Measurements from ENCODE around the gene ZG16B.

Gene ZG16B

DNA sequence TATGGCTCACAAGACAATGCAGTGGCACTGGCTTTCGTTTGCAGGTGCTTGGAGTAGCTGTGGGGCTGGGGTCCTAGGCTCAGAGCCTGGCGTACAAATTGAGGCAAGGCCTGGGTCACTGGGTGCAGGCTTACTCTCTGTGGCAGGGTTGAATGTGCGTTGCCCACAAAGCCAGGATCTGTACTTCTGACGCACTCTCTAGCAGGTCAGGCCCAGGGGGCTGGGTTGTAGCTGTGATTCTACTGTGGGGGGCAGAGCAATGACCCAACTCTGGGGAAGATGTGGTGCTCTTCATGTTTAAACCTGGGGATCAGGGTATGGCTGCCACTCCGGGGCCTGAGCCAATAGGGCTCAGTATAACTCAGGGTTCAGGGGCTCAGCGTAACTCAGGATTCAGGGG lies 19.5 kb upstream of the ZG16B start:
- TF ChIP-seq ZNF384 (IDR thresholded peaks at IDR 0.05) (no peak), PKNOX1 (IDR thresholded peaks at IDR 0.05) (no peak), NFRKB (IDR thresholded peaks at IDR 0.05) (no peak), TARDBP (IDR thresholded peaks at IDR 0.05) (no peak), HDGF (IDR thresholded peaks at IDR 0.05; ENCODE audit: borderline replicate concordance) (no peak), LEF1 (IDR thresholded peaks at IDR 0.05; ENCODE audit: borderline replicate concordance) (no peak), BHLHE40 (IDR thresholded peaks at IDR 0.05; ENCODE audit: borderline replicate concordance) (no peak), FOXA1 (IDR thresholded peaks at IDR 0.05) (no peak), SUZ12 (IDR thresholded peaks at IDR 0.05) (no peak), ELF4 (IDR thresholded peaks at IDR 0.05) (no peak), CTBP1 (IDR thresholded peaks at IDR 0.05; ENCODE audit: borderline replicate concordance) (no peak), ARNT (IDR thresholded peaks at IDR 0.05) (no peak)
- no peak for DNase-seq (ENCODE audit: extremely low spot score)
- POLR2A ChIA-PET = interaction anchor here (1.8 kb wide), 1 partner anchor 32 kb away, joined by 5 read pairs; no protein-coding TSS in a partner anchor
- CTCF ChIA-PET = interaction anchor here (0.5 kb wide), 1 partner anchor 112 kb away, joined by 5 read pairs; no protein-coding TSS in a partner anchor

DNA sequence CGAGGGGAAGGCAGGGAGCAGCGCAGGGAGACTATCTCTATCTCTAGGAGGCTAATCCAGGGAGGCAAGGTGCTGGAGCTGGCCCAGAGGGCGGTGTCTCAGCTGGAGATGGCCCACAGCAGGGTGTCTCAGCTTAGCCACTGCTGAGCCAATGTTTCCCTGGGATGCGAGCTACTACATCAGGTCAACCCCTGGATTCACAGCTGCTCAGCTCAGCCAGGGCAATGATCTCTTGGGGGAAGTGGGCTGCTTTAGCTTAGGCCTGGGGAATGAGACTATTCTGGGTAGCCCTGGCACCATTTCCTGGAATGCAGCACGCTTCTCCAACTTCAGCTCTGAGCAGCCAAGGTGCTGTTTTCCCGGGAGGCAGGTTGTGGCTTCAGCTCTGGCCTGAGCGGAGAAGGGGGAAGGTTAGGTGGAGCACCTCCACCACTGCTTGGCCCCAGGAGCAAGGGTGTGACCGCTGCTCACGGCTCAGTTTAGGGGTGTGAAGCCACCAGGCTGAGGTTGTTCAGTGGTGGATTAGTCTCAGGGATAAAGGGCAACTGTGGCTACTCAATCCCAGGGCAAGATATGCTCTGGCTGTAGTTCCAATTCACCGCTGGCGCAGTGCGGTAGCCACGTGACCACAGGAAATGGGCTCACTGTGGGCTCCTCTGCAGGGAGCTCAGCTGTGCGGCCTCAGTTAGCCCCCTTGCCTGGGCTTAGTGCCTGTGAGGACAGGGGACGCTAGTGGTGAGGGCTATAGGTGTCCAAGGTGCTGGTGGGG lies 18.2 kb upstream of the ZG16B start:
- ChIA-PET POLR2A (interaction anchor here (1.8 kb wide), 1 partner anchor 34 kb away, joined by 5 read pairs; no protein-coding TSS in a partner anchor), CTCF (no interaction called here)
- no peak for TF ChIP-seq ARNT (IDR thresholded peaks at IDR 0.05)
- TF ChIP-seq FOXK2 (IDR thresholded peaks at IDR 0.05) = no peak
- TF ChIP-seq SP1 (IDR thresholded peaks at IDR 0.05) = no peak
- TF ChIP-seq ZNF384 (IDR thresholded peaks at IDR 0.05) = no peak
- no peak for TF ChIP-seq HDGF (IDR thresholded peaks at IDR 0.05; ENCODE audit: borderline replicate concordance)
- TF ChIP-seq NFRKB (IDR thresholded peaks at IDR 0.05) = no peak
- TF ChIP-seq CTBP1 (IDR thresholded peaks at IDR 0.05; ENCODE audit: borderline replicate concordance) = no peak
- no peak for TF ChIP-seq FOXM1 (IDR thresholded peaks at IDR 0.05; ENCODE audit: borderline replicate concordance)
- TF ChIP-seq PKNOX1 (IDR thresholded peaks at IDR 0.05) = no peak
- TF ChIP-seq LEF1 (IDR thresholded peaks at IDR 0.05; ENCODE audit: borderline replicate concordance) = no peak
- TF ChIP-seq TARDBP (IDR thresholded peaks at IDR 0.05) = no peak
- no peak for TF ChIP-seq SUZ12 (IDR thresholded peaks at IDR 0.05)
- TF ChIP-seq ELF4 (IDR thresholded peaks at IDR 0.05) = no peak
- no peak for TF ChIP-seq FOXA1 (IDR thresholded peaks at IDR 0.05)
- no peak for TF ChIP-seq BHLHE40 (IDR thresholded peaks at IDR 0.05; ENCODE audit: borderline replicate concordance)
- no peak for TF ChIP-seq L3MBTL2 (conservative IDR thresholded peaks at IDR 0.05)
- no peak for DNase-seq (ENCODE audit: extremely low spot score)

- ChIA-PET POLR2A (no interaction called here), CTCF (no interaction called here)
- no peak for DNase-seq (ENCODE audit: extremely low spot score)
- TF ChIP-seq HDGF (IDR thresholded peaks at IDR 0.05; ENCODE audit: borderline replicate concordance) = no peak
Measured at GRCh38 chr16:2813771-2814221, 16.3 kb upstream of the ZG16B start.

GRCh38 chr16:2814551-2815298 lies 15.4 kb upstream of the ZG16B start:
- CTCF ChIA-PET = no interaction called here
- POLR2A ChIA-PET = no interaction called here
- DNase-seq (ENCODE audit: extremely low spot score) = no peak
- TF ChIP-seq CTBP1 (IDR thresholded peaks at IDR 0.05; ENCODE audit: borderline replicate concordance) = no peak
- no peak for TF ChIP-seq HDGF (IDR thresholded peaks at IDR 0.05; ENCODE audit: borderline replicate concordance)
- no peak for TF ChIP-seq FOXM1 (IDR thresholded peaks at IDR 0.05; ENCODE audit: borderline replicate concordance)
- TF ChIP-seq NFRKB (IDR thresholded peaks at IDR 0.05) = no peak
- TF ChIP-seq FOXK2 (IDR thresholded peaks at IDR 0.05) = no peak

DNA sequence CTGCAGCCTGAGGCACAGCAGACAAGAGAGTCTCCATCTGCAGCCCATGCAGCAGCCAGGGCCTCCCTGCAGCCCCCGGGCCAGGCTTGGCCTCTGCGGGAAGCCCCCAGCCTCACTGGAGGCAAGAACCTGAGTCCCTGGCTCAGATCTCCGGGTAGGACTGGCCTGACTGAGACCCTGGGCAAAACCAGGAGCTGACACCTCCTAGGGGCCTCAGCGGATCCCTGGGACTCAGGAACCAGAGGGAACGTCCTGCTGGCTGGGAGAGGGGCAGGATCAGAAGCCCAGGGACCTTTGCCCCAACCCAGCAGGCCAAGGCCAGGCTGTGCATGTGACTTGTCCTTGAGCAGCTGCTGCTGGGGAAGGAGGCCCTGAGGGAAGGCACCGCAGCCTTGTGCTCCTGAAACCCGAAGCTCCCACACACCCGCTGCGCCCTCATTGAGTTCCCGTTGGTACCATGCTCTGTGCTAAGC lies 14.8 kb upstream of the ZG16B start:
- no peak for DNase-seq (ENCODE audit: extremely low spot score)

More for the DNA sequence above, 14.8 kb upstream of the ZG16B start:
- ChIA-PET CTCF (no interaction called here), POLR2A (no interaction called here)
- TF ChIP-seq FOXM1 (IDR thresholded peaks at IDR 0.05; ENCODE audit: borderline replicate concordance) = no peak
- TF ChIP-seq HDGF (IDR thresholded peaks at IDR 0.05; ENCODE audit: borderline replicate concordance) = no peak
- TF ChIP-seq FOXK2 (IDR thresholded peaks at IDR 0.05) = no peak
- no peak for TF ChIP-seq ZNF384 (IDR thresholded peaks at IDR 0.05)
- no peak for TF ChIP-seq BHLHE40 (IDR thresholded peaks at IDR 0.05; ENCODE audit: borderline replicate concordance)
- no peak for TF ChIP-seq PKNOX1 (IDR thresholded peaks at IDR 0.05)
- TF ChIP-seq L3MBTL2 (conservative IDR thresholded peaks at IDR 0.05) = no peak
- TF ChIP-seq SP1 (IDR thresholded peaks at IDR 0.05) = no peak
- no peak for TF ChIP-seq SUZ12 (IDR thresholded peaks at IDR 0.05)
- no peak for TF ChIP-seq TARDBP (IDR thresholded peaks at IDR 0.05)
- TF ChIP-seq ARNT (IDR thresholded peaks at IDR 0.05) = no peak
- no peak for TF ChIP-seq FOXA1 (IDR thresholded peaks at IDR 0.05)
- TF ChIP-seq CTBP1 (IDR thresholded peaks at IDR 0.05; ENCODE audit: borderline replicate concordance) = no peak
- TF ChIP-seq LEF1 (IDR thresholded peaks at IDR 0.05; ENCODE audit: borderline replicate concordance) = no peak
- TF ChIP-seq ELF4 (IDR thresholded peaks at IDR 0.05) = no peak
- TF ChIP-seq NFRKB (IDR thresholded peaks at IDR 0.05) = no peak

Measured in HEK293T (cell line).